ES-I3 (cell line): ENCODE data around the gene GDF2.

Source experiments
- H3K36me3 ChIP-seq: 2 replicates; pipeline ENCODE4 v1.6.1; 2013; ENCODE audit warnings: mild to moderate bottlenecking, low read length, control low read depth, moderate library complexity; ENCODE audit not compliant: insufficient read depth
- H3K4me1 ChIP-seq: 2 replicates; pipeline ENCODE4 v1.6.1; 2013; ENCODE audit warnings: mild to moderate bottlenecking, control low read depth, low read length; ENCODE audit not compliant: insufficient read depth
- H3K9ac ChIP-seq: 2 replicates; pipeline ENCODE4 v1.6.1; 2013; ENCODE audit warnings: low read depth, mild to moderate bottlenecking, low read length, moderate library complexity
- H3K9me3 ChIP-seq: 2 replicates; pipeline ENCODE4 v1.6.1; 2013; ENCODE audit warnings: mild to moderate bottlenecking, low read length, moderate library complexity; ENCODE audit not compliant: control insufficient read depth, insufficient read depth

The GDF2 gene

GRCh38 chr10:47326306-47326926 is 4.2 kb downstream of the GDF2 start:
- Histone ChIP-seq H3K9me3 (no peaks in the 10 kb centered on the region), H3K4me1 (no peaks in the 10 kb centered on the region), H3K36me3 (no peaks in the 10 kb centered on the region), H3K9ac (no peak overlapping the region)

GRCh38 chr10:47326927-47327330 is 4.7 kb downstream of the GDF2 start:
- Histone ChIP-seq H3K9ac (no peak overlapping the region), H3K36me3 (no peaks in the 10 kb centered on the region), H3K4me1 (no peaks in the 10 kb centered on the region), H3K9me3 (no peaks in the 10 kb centered on the region)

- H3K4me1 ChIP-seq, result no peaks in the 10 kb centered on the region
- no peak overlapping the region for H3K9ac ChIP-seq
- no peaks in the 10 kb centered on the region for H3K36me3 ChIP-seq
- no peaks in the 10 kb centered on the region for H3K9me3 ChIP-seq
Observed at GRCh38 chr10:47329855-47330254, 7.6 kb downstream of the GDF2 start.

- no peak overlapping the region for H3K9ac ChIP-seq
- H3K9me3 ChIP-seq, result no peaks in the 10 kb centered on the region
- H3K4me1 ChIP-seq, result no peaks in the 10 kb centered on the region
- no peaks in the 10 kb centered on the region for H3K36me3 ChIP-seq
Observed at GRCh38 chr10:47330366-47330765, 8.1 kb downstream of the GDF2 start.

- no peak overlapping the region for H3K9ac ChIP-seq
- no peaks in the 10 kb centered on the region for H3K36me3 ChIP-seq
- no peaks in the 10 kb centered on the region for H3K9me3 ChIP-seq
- no peaks in the 10 kb centered on the region for H3K4me1 ChIP-seq
Observed at GRCh38 chr10:47330804-47331203, 8.6 kb downstream of the GDF2 start.

- no peaks in the 10 kb centered on the region for H3K9me3 ChIP-seq
- H3K4me1 ChIP-seq, result no peaks in the 10 kb centered on the region
- no peak overlapping the region for H3K9ac ChIP-seq
- no peaks in the 10 kb centered on the region for H3K36me3 ChIP-seq
Observed at GRCh38 chr10:47331491-47331890, 9.2 kb downstream of the GDF2 start.

GRCh38 chr10:47331954-47332353 is 9.7 kb downstream of the GDF2 start:
- Histone ChIP-seq H3K36me3 (no peaks in the 10 kb centered on the region), H3K9me3 (no peaks in the 10 kb centered on the region), H3K4me1 (no peaks in the 10 kb centered on the region), H3K9ac (no peak overlapping the region)

- Histone ChIP-seq H3K36me3 (no peaks in the 10 kb centered on the region), H3K9ac (no peak overlapping the region), H3K4me1 (no peaks in the 10 kb centered on the region), H3K9me3 (no peaks in the 10 kb centered on the region)
Observed at GRCh38 chr10:47332371-47332770, 10.1 kb downstream of the GDF2 start.

GRCh38 chr10:47332946-47333345 is 10.7 kb downstream of the GDF2 start:
- Histone ChIP-seq H3K9me3 (no peaks in the 10 kb centered on the region), H3K36me3 (no peaks in the 10 kb centered on the region), H3K9ac (no peak overlapping the region), H3K4me1 (no peaks in the 10 kb centered on the region)

GRCh38 chr10:47333532-47333931 is 11.3 kb downstream of the GDF2 start:
- Histone ChIP-seq H3K36me3 (no peaks in the 10 kb centered on the region), H3K9me3 (no peaks in the 10 kb centered on the region), H3K4me1 (no peaks in the 10 kb centered on the region), H3K9ac (no peak overlapping the region)

GRCh38 chr10:47334466-47335295 is 12.4 kb downstream of the GDF2 start:
- no peaks in the 10 kb centered on the region for H3K36me3 ChIP-seq
- no peaks in the 10 kb centered on the region for H3K9me3 ChIP-seq
- no peaks in the 10 kb centered on the region for H3K4me1 ChIP-seq
- H3K9ac ChIP-seq, result no peak overlapping the region

GRCh38 chr10:47335906-47336305 is 13.7 kb downstream of the GDF2 start:
- Histone ChIP-seq H3K36me3 (no peaks in the 10 kb centered on the region), H3K9ac (no peak overlapping the region), H3K9me3 (no peaks in the 10 kb centered on the region), H3K4me1 (no peaks in the 10 kb centered on the region)

GRCh38 chr10:47336387-47337134 is 14.3 kb downstream of the GDF2 start:
- Histone ChIP-seq H3K36me3 (no peaks in the 10 kb centered on the region), H3K9me3 (no peaks in the 10 kb centered on the region), H3K9ac (no peak overlapping the region), H3K4me1 (no peaks in the 10 kb centered on the region)

- H3K4me1 ChIP-seq, result 0 out of 2 replicates have a peak, but pooled peaks cover 3% of the 10 kb centered on the region
- H3K9me3 ChIP-seq, result no peaks in the 10 kb centered on the region
- H3K36me3 ChIP-seq, result no peaks in the 10 kb centered on the region
- H3K9ac ChIP-seq, result no peak overlapping the region
Observed at GRCh38 chr10:47337310-47337709, 15.1 kb downstream of the GDF2 start.
